HG03354 (cell line): ENCODE data around the gene PLEKHN1.
"Not testable (repeated sequence)": the region's sequence is repeated elsewhere in the genome, so short reads cannot be mapped to it uniquely, and the experiment has no call there.

Experiments
- ATAC-seq: cut with Tn5 transposase; IDR thresholded peaks from one replicate; pipeline ENCODE4 v1.9.1; 2021; ENCODE audit warnings: mild to moderate bottlenecking; ENCODE audit not compliant: unreplicated experiment, poor library complexity, severe bottlenecking

Gene PLEKHN1

DNA sequence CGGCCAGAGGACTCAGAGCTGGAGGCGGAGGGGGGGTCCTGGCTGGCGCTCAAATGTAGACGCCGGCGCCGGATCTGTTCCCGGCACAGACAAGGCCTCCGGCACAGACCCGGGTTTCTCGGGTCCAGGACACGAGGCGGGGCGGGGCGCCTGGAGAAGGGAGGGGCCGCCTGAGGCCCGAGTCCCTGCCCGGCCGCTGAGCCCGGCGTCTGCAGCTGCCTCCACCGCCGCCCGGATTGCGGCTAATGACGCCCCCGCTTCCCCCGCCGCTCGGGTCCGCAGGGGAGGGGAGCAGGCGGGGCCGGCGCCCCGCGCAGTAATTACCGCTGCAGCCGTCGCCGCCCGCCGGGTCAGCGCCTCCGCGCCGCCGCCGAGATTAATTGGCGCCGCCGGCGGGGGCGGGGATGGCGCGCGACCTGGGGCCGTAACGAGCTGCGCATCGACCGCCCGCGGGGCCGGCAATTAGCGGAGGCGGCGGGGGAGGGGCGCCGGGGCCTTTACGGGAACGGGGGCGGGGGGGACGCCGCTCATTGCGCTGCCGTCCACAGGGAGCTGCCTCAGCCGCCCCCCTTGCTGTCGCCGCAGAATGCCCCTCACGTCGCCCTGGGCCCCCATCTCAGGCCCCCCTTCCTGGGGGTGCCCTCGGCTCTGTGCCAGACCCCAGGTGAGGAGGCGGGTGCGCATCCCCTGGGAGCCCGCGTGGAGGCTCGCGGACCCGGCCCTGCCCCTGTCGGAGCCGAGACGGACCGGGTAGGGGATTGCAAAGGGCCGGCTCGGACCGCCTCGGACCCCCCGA is 24.5 kb upstream of the PLEKHN1 start:
- ATAC-seq = no peak

GRCh38 chr1:942411-942821 is 23.9 kb upstream of the PLEKHN1 start:
- ATAC-seq = no peak

GRCh38 chr1:942864-943533 is 23.3 kb upstream of the PLEKHN1 start:
- ATAC-seq = no peak

DNA sequence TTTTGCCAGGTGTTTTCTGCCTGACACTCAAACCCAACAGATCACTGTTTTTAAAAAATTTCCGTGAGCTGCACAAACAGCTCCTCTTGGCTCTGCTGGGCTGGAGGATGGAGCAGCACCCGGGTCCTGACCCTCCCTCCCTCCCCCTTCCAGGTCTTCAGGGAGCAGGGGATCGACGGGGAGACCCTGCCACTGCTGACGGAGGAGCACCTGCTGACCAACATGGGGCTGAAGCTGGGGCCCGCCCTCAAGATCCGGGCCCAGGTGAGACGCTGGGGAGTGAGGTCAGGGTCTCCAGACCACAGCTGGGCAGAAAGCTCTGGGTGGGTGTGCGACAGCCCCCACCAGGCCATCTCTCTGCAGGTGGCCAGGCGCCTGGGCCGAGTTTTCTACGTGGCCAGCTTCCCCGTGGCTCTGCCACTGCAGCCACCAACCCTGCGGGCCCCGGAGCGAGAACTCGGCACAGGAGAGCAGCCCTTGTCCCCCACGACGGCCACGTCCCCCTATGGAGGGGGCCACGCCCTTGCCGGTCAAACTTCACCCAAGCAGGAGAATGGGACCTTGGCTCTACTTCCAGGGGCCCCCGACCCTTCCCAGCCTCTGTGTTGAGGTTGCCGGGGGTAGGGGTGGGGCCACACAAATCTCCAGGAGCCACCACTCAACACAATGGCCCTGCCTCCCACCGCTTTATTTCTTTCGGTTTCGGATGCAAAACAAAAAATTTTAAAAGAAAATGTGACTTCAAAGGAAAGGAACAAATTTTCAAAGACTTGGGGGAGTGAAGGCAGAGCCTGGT is 22.5 kb upstream of the PLEKHN1 start:
- ATAC-seq = no peak

DNA sequence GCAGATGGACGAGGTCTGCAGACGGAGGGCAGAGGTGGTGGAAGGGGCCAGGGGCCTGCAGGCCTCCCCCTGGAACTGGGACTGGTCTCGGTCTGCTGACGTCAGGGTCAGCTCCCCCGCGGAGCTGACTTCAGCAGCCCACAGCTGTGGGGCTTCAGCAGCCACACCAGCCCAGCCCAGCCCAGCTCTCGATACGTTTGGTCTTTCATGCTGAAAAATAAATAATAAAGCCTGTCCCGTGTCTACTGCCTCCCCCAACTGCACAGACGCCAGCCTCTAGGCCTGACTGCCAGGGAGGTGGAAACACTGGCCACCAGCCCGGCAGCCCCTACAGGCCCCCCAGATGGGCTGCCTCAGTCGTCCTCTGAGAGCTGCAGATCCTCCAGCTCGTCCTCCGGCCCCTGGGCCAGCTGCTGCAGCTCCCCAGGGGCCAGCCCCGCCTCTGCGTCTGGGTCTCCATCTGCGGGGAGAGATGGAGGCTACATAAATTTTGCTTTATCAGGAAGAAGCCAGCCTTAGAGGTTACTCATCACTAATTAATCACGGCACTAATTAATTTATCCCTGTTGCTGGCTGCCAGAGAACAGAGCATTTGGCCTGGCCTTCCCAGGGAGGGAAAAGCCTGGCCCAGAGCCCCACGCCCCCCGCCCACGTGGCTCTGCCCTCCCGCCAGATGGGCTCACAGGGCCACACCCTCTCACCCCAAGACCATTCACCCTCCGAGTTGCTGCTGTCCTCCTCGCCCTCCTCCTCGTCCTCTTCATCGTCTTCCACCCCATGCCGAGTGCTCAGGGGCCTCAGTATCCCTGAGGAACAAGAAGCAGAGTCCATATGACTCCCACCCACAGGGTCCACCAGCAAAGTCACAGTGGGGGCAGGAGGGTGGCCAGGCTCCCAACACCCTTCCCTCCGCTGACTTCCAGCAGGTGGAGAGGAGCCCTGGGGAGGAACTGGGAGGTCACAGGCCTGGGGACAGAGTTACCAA is 21.6 kb upstream of the PLEKHN1 start:
- ATAC-seq = no peak

DNA sequence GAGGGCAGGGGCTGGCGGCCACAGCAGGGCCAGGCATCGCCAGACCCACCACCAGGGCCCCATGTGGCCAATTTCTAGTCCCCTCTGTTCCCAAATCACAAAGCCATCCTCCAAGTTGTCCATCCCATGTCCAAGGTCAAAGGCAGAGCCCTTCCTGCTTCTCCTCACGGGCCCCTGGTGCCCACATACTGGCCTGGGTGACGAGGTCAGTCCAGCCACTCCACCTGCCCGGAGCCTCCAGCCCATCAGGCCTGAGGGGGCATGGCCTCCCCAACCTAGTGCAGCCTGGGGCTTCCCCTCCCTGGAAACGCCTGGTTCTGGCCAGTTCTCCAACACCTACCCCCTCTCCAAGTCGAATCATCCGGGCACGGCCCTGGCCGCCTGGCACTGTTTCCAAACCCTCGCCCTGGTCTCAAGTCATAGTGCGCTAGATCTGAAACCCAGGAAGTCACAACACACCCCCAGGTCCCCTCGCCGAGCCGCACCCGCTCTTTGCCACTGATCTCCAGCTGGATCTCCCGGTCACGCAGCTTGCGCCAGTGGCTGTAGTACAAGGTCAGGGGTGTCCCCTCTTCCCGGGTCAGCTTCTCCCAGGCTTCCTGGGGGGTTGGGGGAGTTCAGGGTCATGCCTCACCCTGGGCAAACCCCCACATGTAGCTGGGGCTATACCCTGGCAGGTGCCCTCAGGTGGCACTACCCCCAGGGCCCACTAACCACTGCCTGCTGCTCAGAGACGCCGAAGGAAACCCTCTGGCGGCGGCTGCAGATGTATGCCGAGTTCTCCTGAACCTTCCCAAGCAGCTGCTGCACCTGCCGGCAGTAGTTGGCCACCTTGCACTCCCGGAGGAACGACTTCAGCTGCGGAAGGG is 20.4 kb upstream of the PLEKHN1 start:
- ATAC-seq = no peak

DNA sequence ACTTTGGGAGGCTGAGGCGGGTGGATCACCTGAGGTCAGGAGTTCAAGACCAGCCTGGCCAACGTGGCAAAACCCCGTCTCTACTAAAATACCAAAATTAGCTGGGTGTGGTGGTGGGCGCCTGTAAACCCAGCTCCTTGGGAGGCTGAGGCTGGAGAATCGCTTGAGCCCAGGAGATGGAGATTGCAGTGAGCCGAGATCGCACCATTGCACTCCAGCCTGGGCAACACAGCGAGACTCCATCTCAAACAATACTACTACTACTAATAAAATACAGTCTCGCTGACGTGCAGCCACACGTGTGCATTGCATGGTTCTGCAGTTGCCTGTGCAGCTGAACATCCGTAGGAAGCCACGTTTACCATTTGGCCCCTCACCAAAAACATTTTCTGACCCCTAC is 19.5 kb upstream of the PLEKHN1 start:
- ATAC-seq = not testable (repeated sequence)

GRCh38 chr1:947958-948357 is 18.3 kb upstream of the PLEKHN1 start:
- ATAC-seq = no peak

DNA sequence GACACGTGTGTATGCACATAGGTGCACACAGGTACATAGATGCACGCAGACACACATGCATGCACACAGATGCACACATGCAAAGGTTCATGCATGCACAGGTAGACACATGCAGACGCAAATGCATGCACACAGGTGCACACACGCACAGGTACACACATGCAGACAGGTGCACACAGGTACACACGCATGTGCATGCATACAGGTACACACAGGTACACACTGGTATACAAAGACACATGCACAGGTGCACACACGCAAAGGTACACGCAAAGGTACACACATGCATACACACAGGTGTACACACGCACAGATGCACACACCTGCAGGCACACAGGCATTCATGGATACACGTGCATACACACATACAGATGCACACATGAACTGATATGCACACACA is 16.0 kb upstream of the PLEKHN1 start:
- ATAC-seq = no peak

- ATAC-seq = no peak
Observed at GRCh38 chr1:950881-951280, 15.4 kb upstream of the PLEKHN1 start.

DNA sequence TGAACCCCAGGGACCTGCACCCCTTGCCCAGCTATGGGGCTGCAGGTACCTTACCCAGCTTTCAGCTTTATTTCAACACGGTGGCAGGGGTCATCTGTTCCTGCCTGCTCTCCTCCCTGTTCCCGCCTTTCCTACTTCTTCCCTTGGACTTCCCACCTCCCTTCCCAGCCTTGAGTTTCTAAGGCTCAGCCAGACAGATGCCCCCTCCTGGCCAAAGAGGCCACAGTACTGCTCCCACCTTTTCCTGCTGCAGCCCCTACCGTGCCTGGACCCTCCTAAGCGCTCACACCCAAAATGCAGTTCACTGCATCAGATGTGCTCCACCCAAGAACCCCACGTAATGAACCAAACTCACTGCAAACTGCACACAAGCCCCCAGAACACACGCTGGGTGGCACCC is 14.9 kb upstream of the PLEKHN1 start:
- ATAC-seq = no peak

- no peak for ATAC-seq
Observed at GRCh38 chr1:952201-952600, 14.1 kb upstream of the PLEKHN1 start.

DNA sequence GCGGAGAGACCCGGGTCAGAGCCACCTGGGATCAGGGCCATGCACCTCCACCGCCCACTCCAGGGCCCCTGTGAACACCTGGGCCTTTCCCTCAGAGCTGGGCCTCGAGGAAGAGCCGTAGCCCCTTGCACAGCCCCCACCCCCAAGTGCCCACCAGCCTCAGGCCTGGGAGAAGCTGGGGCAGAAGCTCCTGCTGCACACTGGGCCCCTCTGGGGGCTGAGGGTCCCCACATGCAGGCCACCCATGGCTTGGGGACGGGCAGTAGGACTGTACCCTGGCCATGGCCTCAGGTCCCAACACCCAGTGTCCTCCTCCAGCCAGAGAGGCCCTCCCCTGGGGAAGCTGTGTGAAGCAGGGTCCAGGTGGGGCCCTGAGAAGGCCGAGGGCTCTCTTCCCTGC is 13.7 kb upstream of the PLEKHN1 start:
- ATAC-seq = no peak

DNA sequence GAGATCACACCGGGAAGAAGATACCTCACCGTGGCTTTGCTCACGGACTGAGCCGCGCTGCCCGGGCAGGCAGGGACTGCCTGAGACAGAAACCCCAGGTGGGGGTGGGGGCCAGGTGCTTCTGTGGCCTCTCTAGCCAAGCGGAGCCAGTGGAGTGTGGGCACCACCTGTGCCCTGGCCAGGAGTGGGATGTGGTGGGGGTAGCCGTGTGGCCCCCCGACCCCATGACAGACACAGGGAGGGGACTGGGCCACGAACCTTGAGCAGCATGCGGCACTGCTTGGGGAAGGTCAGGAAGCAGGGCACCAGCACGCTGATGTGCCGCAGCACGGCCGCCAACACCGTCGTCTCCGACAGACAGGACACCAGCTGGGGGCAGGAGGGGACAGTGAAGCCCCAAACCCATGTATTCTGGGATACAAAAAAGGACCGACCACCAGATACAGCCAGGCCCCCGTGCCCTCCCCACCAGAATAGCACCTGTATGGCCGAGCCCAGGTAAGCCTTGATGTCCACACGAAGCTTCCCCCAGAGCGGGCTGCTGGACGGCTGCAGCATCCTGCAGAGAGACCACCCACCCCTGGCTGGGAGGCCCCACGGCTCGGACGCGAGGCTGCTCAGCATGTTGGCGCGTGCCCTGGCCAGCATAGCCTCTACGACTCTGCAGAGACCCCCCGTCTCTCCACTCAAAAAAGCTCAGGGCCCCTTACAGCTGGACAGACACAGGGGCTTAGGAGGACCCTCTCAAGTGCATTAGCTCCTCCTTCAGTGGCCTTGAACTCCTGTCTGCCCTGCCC is 12.6 kb upstream of the PLEKHN1 start:
- no peak for ATAC-seq

GRCh38 chr1:954927-955326 is 11.4 kb upstream of the PLEKHN1 start:
- ATAC-seq = no peak

DNA sequence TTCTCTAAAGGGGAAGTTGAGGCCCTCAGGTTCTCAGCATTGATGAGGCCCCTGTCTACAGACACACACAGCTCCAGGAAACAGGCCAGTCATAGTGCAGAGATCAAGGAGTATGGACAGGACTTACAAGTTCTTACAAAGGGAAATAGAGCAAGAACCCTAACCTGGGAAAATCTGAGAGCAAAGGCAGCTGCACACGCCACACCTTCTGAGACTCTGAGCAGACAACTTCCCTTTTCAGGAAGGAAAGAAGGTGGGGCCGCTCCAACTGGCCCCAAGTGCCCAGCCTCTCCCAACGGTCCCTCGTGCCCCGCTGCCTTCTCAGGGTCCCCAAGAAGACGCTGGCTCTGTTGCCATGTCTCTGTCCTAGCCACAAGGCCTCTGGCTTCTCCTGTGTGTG is 10.8 kb upstream of the PLEKHN1 start:
- no peak for ATAC-seq

DNA sequence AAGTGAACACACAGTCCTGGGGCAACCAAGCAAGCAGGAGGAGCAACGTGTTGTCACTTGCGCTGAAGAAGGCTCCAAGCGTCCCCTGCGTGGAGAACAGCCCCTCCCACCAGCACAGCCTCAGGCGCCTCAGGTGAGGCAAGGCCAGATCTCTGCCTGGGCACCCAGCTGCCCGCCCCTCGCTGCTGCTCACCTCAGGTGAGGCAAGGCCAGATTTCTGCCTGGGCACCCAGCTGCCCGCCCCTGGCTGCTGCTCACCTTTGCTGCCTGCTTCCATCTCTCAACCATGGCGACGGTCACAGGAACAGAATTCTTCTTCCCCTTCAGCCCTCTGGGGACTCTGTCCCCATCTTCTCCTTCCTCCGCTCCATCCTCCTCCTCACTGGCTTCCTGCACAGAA is 9.6 kb upstream of the PLEKHN1 start:
- ATAC-seq = no peak
